GM19463 (cell line): ENCODE data around the gene ZPLD1.

Source experiments
- ATAC-seq: cut with Tn5 transposase; IDR thresholded peaks from one replicate; pipeline ENCODE4 v1.9.1; 2021; ENCODE audit warnings: mild to moderate bottlenecking, moderate library complexity; ENCODE audit not compliant: unreplicated experiment

ZPLD1 gene

DNA sequence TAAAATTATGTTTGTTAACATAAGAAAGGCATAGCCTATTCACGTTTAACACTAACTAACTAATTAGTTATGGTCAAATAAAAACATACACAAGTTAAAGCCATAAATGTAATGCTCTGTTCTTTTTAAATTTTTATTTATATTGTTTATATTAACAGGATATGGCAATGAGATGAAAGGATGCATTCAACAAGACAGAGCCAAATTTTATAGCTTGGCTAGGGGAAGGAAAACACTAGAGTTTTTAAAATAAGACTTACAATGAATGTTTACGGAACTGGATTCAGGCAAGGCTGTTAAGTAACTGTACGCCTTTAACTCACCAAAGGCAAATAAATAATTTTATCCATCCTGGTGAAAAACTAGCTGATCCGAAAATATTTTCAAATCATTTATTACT lies 86.4 kb downstream of the ZPLD1 start:
- ATAC-seq: no peak

- peak; percentile 80 for ATAC-seq
These were observed 90.8 kb downstream of the ZPLD1 start for GRCh38 chr3:102525624-102526023.

GRCh38 chr3:102526865-102527264 lies 92.0 kb downstream of the ZPLD1 start:
- no peak for ATAC-seq

DNA sequence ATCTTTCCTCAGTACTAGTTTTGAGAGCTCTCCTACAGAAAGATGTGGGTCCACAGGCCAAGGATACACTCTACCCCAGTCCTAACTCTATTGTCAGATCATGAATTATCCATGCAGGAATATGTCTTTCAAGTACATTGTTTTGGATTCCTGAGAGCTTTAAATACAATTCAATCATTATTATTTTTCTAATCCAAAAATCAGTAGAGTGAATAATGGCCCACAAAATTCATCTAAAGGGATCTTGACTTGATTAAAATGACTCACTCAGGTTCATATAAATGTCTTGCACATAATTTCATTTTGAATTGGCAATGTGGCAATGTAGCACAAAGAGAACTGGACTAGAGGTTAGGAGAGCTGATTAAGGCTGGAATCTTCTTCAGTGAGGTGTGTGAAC lies 93.9 kb downstream of the ZPLD1 start:
- no peak for ATAC-seq
